Tibial nerve (tissue), 4 donors: ENCODE measurements around the gene ACSL1. TPM values are rescaled to one million over a fixed set of nuclear protein-coding genes. Genes with fewer than 3 reads are reported as not detected.

Experiments used
- DNase-seq, 2 donors: peaks; one replicate each; pipeline ENCODE4 v3.0.0-alpha.2; 2019; ENCODE audit warnings: low spot score in 2 of 2
- H3K27ac ChIP-seq, 4 donors: fragments of 200-600 bp; sonication (generic) in 3 of 4; one replicate each; pipeline ENCODE4 v1.5.1; 2017 to 2019; ENCODE audit warnings: mild to moderate bottlenecking in 1 of 4
- H3K27me3 ChIP-seq, 2 donors: fragments of 200-600 bp; sonication (generic) in 1 of 2; one replicate each; pipeline versions ENCODE4 v1.5.1 to v1.6.0; 2017 to 2019
- H3K36me3 ChIP-seq, 3 donors: fragments of 200-600 bp; sonication (generic); one replicate each; pipeline ENCODE4 v1.5.1; 2018 to 2019
- H3K4me1 ChIP-seq, 4 donors: fragments of 200-600 bp; sonication (generic) in 3 of 4; one replicate each; pipeline ENCODE4 v1.5.1; 2017 to 2019
- H3K4me3 ChIP-seq, 4 donors: fragments of 200-600 bp; sonication (generic) in 3 of 4; one replicate each; pipeline ENCODE4 v1.5.1; 2017 to 2019; ENCODE audit warnings: mild to moderate bottlenecking in 1 of 4, moderate library complexity in 1 of 4
- H3K9me3 ChIP-seq, 4 donors: fragments of 200-600 bp; sonication (generic) in 3 of 4; one replicate each; pipeline ENCODE4 v1.5.1; 2017 to 2019
- EP300 ChIP-seq, 2 donors: sonication (generic); formaldehyde crosslinking; IDR thresholded peaks; one replicate each; pipeline ENCODE4 v1.6.1; 2017; ENCODE audit warnings: antibody characterized with exemption in 2 of 2, mild to moderate bottlenecking in 1 of 2
- POLR2A ChIP-seq, 2 donors: fragments of 450-650 bp; IDR thresholded peaks; one replicate each; pipeline ENCODE4 v1.6.1; 2017; ENCODE audit warnings: antibody characterized with exemption in 2 of 2, mild to moderate bottlenecking in 2 of 2, moderate library complexity in 2 of 2
- WGBS, 2 donors: methylation state at CpG; one replicate each; pipeline ENCODE4 v1.1.5; 2018; 5-methylcytosine and 5-hydroxymethylcytosine counted together
- total RNA-seq, 4 donors: library from RNA; depleted of rRNA; stranded (reverse); fragments of >200 nt; gene quantifications; one replicate each; pipeline ENCODE4 v1.1.0, GENCODE V29; 2016
- TF ChIP-seq, protein P1 (sequence below), 5 experiments: fragments of 200-600 bp in 3 of 5; fragments of 450-650 bp in 2 of 5; sonication (generic) in 3 of 5; IDR thresholded peaks; one replicate each; pipeline ENCODE4 v1.5.1; 2016 to 2019; ENCODE audit warnings: antibody characterized with exemption in 5 of 5, mild to moderate bottlenecking in 3 of 5, moderate library complexity in 2 of 5

Gene ACSL1
- total RNA-seq, 4 donors from 2014 or later, result 112 to 384 (median 211) TPM

DNA sequence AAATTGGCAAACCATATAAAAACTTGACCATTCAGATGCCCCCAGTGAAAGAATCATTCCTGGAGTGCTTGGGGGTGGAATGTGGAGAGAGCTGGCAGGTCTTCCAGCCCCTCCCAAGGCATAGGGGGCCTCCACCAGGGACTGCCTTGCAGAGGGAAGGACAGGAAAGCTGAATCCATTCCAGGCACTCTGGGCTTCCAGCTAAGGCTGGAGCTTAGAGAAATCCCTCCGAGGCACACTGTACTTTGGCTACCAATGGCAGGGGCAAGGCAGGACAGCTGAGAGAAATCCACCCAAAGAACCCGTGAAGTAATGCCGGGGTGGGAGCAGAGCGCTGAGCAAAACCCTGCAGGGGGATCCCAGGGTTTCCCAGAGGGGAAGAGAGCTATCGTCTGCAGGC is 95.8 kb downstream of the ACSL1 start:
- no peak for TF ChIP-seq EP300 (IDR thresholded peaks at IDR 0.05)
- TF ChIP-seq, protein P1, sequence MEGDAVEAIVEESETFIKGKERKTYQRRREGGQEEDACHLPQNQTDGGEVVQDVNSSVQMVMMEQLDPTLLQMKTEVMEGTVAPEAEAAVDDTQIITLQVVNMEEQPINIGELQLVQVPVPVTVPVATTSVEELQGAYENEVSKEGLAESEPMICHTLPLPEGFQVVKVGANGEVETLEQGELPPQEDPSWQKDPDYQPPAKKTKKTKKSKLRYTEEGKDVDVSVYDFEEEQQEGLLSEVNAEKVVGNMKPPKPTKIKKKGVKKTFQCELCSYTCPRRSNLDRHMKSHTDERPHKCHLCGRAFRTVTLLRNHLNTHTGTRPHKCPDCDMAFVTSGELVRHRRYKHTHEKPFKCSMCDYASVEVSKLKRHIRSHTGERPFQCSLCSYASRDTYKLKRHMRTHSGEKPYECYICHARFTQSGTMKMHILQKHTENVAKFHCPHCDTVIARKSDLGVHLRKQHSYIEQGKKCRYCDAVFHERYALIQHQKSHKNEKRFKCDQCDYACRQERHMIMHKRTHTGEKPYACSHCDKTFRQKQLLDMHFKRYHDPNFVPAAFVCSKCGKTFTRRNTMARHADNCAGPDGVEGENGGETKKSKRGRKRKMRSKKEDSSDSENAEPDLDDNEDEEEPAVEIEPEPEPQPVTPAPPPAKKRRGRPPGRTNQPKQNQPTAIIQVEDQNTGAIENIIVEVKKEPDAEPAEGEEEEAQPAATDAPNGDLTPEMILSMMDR (IDR thresholded peaks at IDR 0.05), result no peak
- H3K4me3 ChIP-seq, result no peak overlapping the region
- no peak for DNase-seq
- no peaks in the 10 kb centered on the region for H3K36me3 ChIP-seq
- H3K4me1 ChIP-seq, result peaks cover 0 to 33% (median 10%) of the 10 kb centered on the region in 4 donors
- no peaks in the 10 kb centered on the region for H3K27me3 ChIP-seq
- peak overlapping the region in 2 of 4 donors; percentile 75 to 90 for H3K27ac ChIP-seq
- 40 to 53% methylated on average over 5 of the region's 5 CpGs for WGBS, 2 donors
- no peaks in the 10 kb centered on the region for H3K9me3 ChIP-seq

DNA sequence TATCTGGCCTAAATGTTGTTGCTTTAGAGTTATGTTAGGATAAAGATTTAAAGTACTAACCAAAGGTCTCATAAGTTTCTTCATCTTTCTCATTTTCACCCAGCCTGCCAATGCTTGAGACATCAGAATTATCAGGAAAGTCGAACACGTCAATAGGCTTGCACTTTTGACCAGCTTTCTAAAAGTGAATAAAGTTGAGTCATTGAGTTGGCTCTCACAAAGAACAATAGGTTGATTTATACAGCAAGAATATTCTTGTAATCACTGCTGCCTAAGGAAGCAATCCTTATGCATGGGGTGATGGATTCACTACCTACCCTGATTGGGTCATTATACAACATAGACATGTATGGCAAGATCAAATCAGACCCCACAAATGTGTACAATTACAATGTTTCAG is 96.9 kb downstream of the ACSL1 start:
- Histone ChIP-seq H3K36me3 (no peaks in the 10 kb centered on the region), H3K27me3 (no peaks in the 10 kb centered on the region), H3K4me3 (no peak overlapping the region), H3K9me3 (no peaks in the 10 kb centered on the region), H3K27ac (peak overlapping the region; percentile 31 to 90 (median 56)), H3K4me1 (peaks cover 0 to 28% (median 10%) of the 10 kb centered on the region in 4 donors)
- 50 to 57% methylated on average over 2 of the region's 2 CpGs for WGBS, 2 donors
- DNase-seq, result no peak
- TF ChIP-seq, protein P1 (IDR thresholded peaks at IDR 0.05), result no peak
- TF ChIP-seq POLR2A (IDR thresholded peaks at IDR 0.05), result no peak
- peak in 1 of 2 donors; percentile 36 for TF ChIP-seq EP300 (IDR thresholded peaks at IDR 0.05)

DNA sequence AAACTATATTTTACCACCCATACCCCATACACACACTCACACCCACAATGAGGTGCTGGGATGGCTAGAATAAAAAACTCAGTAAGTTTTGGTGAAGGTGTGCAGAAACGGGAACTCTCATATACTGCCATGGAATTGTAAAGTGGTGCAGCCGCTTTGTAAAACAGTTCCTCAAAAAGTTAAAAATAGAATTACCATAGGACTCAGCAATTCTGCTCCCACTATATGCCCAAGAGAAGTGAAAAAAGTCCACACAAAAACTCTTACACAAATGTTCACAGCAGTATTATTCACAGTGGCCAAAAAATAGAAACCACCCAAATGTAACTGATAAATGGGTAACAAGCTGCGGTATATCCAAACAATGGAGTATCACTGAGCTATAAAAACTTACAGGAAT is 98.3 kb downstream of the ACSL1 start:
- Histone ChIP-seq H3K4me1 (peaks cover 0 to 16% (median 7%) of the 10 kb centered on the region in 4 donors), H3K27ac (peak overlapping the region in 1 of 4 donors; percentile 90), H3K27me3 (no peaks in the 10 kb centered on the region), H3K9me3 (no peaks in the 10 kb centered on the region), H3K4me3 (no peak overlapping the region), H3K36me3 (no peaks in the 10 kb centered on the region)
- TF ChIP-seq EP300 (IDR thresholded peaks at IDR 0.05) (no peak), POLR2A (IDR thresholded peaks at IDR 0.05) (no peak)
- TF ChIP-seq, protein P1 (IDR thresholded peaks at IDR 0.05), result no peak
- no peak for DNase-seq
- WGBS, 2 donors, result 91 to 96% methylated on average over 3 of the region's 3 CpGs

DNA sequence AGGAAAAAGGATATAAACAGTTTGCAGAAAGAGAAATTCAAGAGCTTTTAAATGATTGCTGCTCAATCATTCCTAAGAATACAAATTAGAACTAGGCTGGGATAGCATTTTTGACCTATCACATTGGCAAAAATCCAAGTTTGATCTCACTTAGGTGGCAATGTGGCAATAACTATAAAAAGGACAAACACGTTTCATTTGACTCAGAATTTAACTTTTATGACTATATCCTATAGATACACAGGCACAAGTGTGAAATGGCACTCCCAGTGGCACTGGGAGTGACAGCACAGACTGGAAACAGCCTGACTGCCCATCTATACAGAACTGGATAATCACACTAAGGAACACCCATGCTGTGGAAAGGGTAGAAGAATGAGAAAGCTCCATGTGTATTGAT is 103.0 kb downstream of the ACSL1 start:
- WGBS, 2 donors, result 50 to 68% methylated on average over 1 of the region's 1 CpG
- no peak for DNase-seq
- Histone ChIP-seq H3K9me3 (peaks cover 0 to 3% (median 0%) of the 10 kb centered on the region in 4 donors), H3K36me3 (peaks cover 0 to 9% (median 0%) of the 10 kb centered on the region in 3 donors), H3K27ac (no peak overlapping the region), H3K4me1 (no peaks in the 10 kb centered on the region), H3K27me3 (no peaks in the 10 kb centered on the region), H3K4me3 (no peak overlapping the region)
- TF ChIP-seq POLR2A (IDR thresholded peaks at IDR 0.05) (no peak), EP300 (IDR thresholded peaks at IDR 0.05) (no peak)
- TF ChIP-seq, protein P1 (IDR thresholded peaks at IDR 0.05), result no peak

DNA sequence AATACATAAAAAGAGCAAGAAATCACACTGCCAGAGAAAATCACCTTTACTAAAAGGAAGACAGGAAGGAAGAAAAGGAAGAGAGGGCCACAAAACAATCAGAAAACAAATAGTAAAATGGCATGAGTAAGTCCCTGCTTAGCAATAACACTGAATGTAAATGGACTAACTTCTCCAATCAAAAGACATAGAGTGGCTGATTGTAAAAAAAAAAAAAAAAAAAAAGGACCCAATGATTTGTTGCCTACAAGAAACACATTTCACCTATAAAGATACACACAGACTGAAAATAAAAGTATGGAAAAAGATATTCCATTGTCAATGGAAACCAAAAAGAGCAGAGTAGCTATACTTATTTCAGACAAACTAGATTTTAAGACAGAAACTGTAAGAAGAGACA is 104.5 kb downstream of the ACSL1 start:
- H3K9me3 ChIP-seq, result peaks cover 0 to 3% (median 0%) of the 10 kb centered on the region in 4 donors
- H3K4me3 ChIP-seq, result no peak overlapping the region
- H3K27me3 ChIP-seq, result no peaks in the 10 kb centered on the region
- peaks cover 0 to 11% (median 0%) of the 10 kb centered on the region in 3 donors for H3K36me3 ChIP-seq
- TF ChIP-seq EP300 (IDR thresholded peaks at IDR 0.05) (no peak), POLR2A (IDR thresholded peaks at IDR 0.05) (no peak)
- TF ChIP-seq, protein P1 (IDR thresholded peaks at IDR 0.05), result no peak
- no peak overlapping the region for H3K27ac ChIP-seq
- H3K4me1 ChIP-seq, result no peaks in the 10 kb centered on the region
- DNase-seq, result no peak
